Neural cell (in vitro differentiated cells): ENCODE results near the gene BRIP1. TPM values are rescaled to one million over a fixed set of nuclear protein-coding genes. Genes with fewer than 3 reads are reported as not detected.

Source experiments
- H2AFZ ChIP-seq: fragments of 200-600, 300-800 bp; sonication (generic), shearing (Covaris generic); 2 replicates; pipeline ENCODE4 v1.6.0; 2014; ENCODE audit warnings: low read depth, mild to moderate bottlenecking, antibody characterized with exemption, low read length, moderate library complexity
- H3F3A ChIP-seq: fragments of 200-600 bp; shearing (Covaris generic); 2 replicates; pipeline ENCODE4 v1.6.1; 2016; ENCODE audit warnings: mild to moderate bottlenecking, moderate library complexity, mixed read lengths, antibody characterized with exemption, low read length; ENCODE audit not compliant: insufficient read depth, poor library complexity, severe bottlenecking
- H3K27ac ChIP-seq: fragments of 200-600, 300-800 bp; sonication (generic), shearing (Covaris generic); 2 replicates; pipeline ENCODE4 v1.5.1; 2014; ENCODE audit warnings: mild to moderate bottlenecking, low read length, moderate library complexity
- H3K27me3 ChIP-seq: fragments of 300-800, 200-600 bp; sonication (generic), shearing (Covaris generic); 2 replicates; pipeline ENCODE4 v1.6.0; 2014; ENCODE audit warnings: mild to moderate bottlenecking, low read depth, low read length, moderate library complexity; ENCODE audit not compliant: insufficient read depth
- H3K36me3 ChIP-seq: fragments of 300-800, 200-600 bp; sonication (generic), shearing (Covaris generic); 2 replicates; pipeline ENCODE4 v1.5.1; 2014; ENCODE audit warnings: mild to moderate bottlenecking, antibody characterized with exemption, low read length, moderate library complexity; ENCODE audit not compliant: insufficient read depth
- H3K4me2 ChIP-seq: fragments of 300-800, 200-600 bp; sonication (generic), shearing (Covaris generic); 2 replicates; pipeline ENCODE4 v1.6.0; 2014; ENCODE audit warnings: mild to moderate bottlenecking, low read length
- H3K4me3 ChIP-seq: fragments of 300-800, 200-600 bp; sonication (generic), shearing (Covaris generic); 2 replicates; pipeline ENCODE4 v1.5.1; 2014; ENCODE audit warnings: mild to moderate bottlenecking, low read length, moderate library complexity
- H3K79me2 ChIP-seq: fragments of 200-600 bp; shearing (Covaris generic); replicated peaks from 2 replicates; pipeline ENCODE4 v1.6.0; 2014; ENCODE audit warnings: mild to moderate bottlenecking, low read length, moderate library complexity; ENCODE audit not compliant: insufficient read depth
- H3K9ac ChIP-seq: fragments of 300-800, 200-600 bp; sonication (generic), shearing (Covaris generic); 2 replicates; pipeline ENCODE4 v1.6.1; 2016; ENCODE audit warnings: mild to moderate bottlenecking, low read length, mixed read lengths
- H3K9me2 ChIP-seq: fragments of 200-600 bp; shearing (Covaris generic); 2 replicates; pipeline ENCODE4 v1.6.1; 2016; ENCODE audit warnings: mild to moderate bottlenecking, low read length, mixed read lengths; ENCODE audit not compliant: insufficient read depth
- H3K9me3 ChIP-seq: fragments of 200-600, 300-800 bp; sonication (generic), shearing (Covaris generic); 2 replicates; pipeline ENCODE4 v1.6.1; 2016; ENCODE audit warnings: mild to moderate bottlenecking, mixed run types, low read length, moderate library complexity, mixed read lengths
- H4K20me1 ChIP-seq: fragments of 200-600 bp; shearing (Covaris generic); 2 replicates; pipeline ENCODE4 v1.6.1; 2016; ENCODE audit warnings: mild to moderate bottlenecking, mixed run types; ENCODE audit not compliant: insufficient read depth
- EP300 ChIP-seq: fragments of 450-650 bp; conservative IDR thresholded peaks from 2 replicates; pipeline ENCODE4 v1.6.1; 2014; ENCODE audit warnings: antibody characterized with exemption, mild to moderate bottlenecking, moderate library complexity; ENCODE audit not compliant: poor library complexity, severe bottlenecking
- EZH2 ChIP-seq: fragments of 200-600, 300-800 bp; shearing (Covaris generic), sonication (generic); IDR thresholded peaks from 2 replicates; pipeline ENCODE4 v1.6.1; 2014; ENCODE audit warnings: antibody characterized with exemption, low read length, borderline replicate concordance, mild to moderate bottlenecking; ENCODE audit not compliant: insufficient read depth, poor library complexity, severe bottlenecking
- MXI1 ChIP-seq: fragments of 450-650 bp; conservative IDR thresholded peaks from 2 replicates; pipeline ENCODE4 v1.6.1; 2014; ENCODE audit warnings: antibody characterized with exemption, mild to moderate bottlenecking; ENCODE audit not compliant: poor library complexity, severe bottlenecking
- POLR2AphosphoS5 ChIP-seq: IDR thresholded peaks from 2 replicates; pipeline ENCODE4 v1.6.1; 2012
- RAD21 ChIP-seq: fragments of 450-650 bp; conservative IDR thresholded peaks from 2 replicates; pipeline ENCODE4 v1.6.1; 2014; ENCODE audit warnings: antibody characterized with exemption, mild to moderate bottlenecking, moderate library complexity
- REST ChIP-seq: IDR thresholded peaks from 2 replicates; pipeline ENCODE4 v1.6.1; 2012; ENCODE audit warnings: borderline replicate concordance
- SMC3 ChIP-seq: fragments of 450-650 bp; conservative IDR thresholded peaks from 2 replicates; pipeline ENCODE4 v1.6.1; 2014; ENCODE audit warnings: antibody characterized with exemption, mild to moderate bottlenecking, moderate library complexity; ENCODE audit not compliant: poor library complexity
- TAF1 ChIP-seq: IDR thresholded peaks from 2 replicates; pipeline ENCODE4 v1.6.1; 2012; ENCODE audit warnings: low read depth
- polyA plus RNA-seq: library from polyadenylated mRNA; depleted of rRNA; stranded (reverse); fragments of >200 nt; gene quantifications from 2 replicates; pipeline ENCODE4 v1.2.3, GENCODE V29; 2014
- TF ChIP-seq, protein P1 (sequence below): fragments of 450-650 bp; IDR thresholded peaks from 2 replicates; pipeline ENCODE4 v1.5.1; 2014; ENCODE audit warnings: antibody characterized with exemption, mild to moderate bottlenecking, moderate library complexity; ENCODE audit not compliant: poor library complexity, severe bottlenecking

BRIP1 gene
- polyA plus RNA-seq, 1 donor from 2014 or later: 0.47 TPM

GRCh38 chr17:61699032-61699431 is 164.3 kb downstream of the BRIP1 start:
- H4K20me1 ChIP-seq: no peaks in the 10 kb centered on the region
- no peak overlapping the region for H3K27ac ChIP-seq
- H3F3A ChIP-seq: no peaks in the 10 kb centered on the region
- H2AFZ ChIP-seq: no peak overlapping the region
- H3K79me2 ChIP-seq: no peaks in the 10 kb centered on the region
- H3K4me2 ChIP-seq: no peak overlapping the region
- H3K9me2 ChIP-seq: no peaks in the 10 kb centered on the region
- no peaks in the 10 kb centered on the region for H3K36me3 ChIP-seq
- no peak overlapping the region for H3K9ac ChIP-seq
- H3K4me3 ChIP-seq: no peak overlapping the region
- H3K27me3 ChIP-seq: no peaks in the 10 kb centered on the region
- H3K9me3 ChIP-seq: no peaks in the 10 kb centered on the region
- TF ChIP-seq MXI1 (no peak), RAD21 (no peak), EZH2 (no peak), POLR2AphosphoS5 (no peak), EP300 (no peak), REST (no peak), SMC3 (no peak)
- TF ChIP-seq, protein P1, sequence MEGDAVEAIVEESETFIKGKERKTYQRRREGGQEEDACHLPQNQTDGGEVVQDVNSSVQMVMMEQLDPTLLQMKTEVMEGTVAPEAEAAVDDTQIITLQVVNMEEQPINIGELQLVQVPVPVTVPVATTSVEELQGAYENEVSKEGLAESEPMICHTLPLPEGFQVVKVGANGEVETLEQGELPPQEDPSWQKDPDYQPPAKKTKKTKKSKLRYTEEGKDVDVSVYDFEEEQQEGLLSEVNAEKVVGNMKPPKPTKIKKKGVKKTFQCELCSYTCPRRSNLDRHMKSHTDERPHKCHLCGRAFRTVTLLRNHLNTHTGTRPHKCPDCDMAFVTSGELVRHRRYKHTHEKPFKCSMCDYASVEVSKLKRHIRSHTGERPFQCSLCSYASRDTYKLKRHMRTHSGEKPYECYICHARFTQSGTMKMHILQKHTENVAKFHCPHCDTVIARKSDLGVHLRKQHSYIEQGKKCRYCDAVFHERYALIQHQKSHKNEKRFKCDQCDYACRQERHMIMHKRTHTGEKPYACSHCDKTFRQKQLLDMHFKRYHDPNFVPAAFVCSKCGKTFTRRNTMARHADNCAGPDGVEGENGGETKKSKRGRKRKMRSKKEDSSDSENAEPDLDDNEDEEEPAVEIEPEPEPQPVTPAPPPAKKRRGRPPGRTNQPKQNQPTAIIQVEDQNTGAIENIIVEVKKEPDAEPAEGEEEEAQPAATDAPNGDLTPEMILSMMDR: no peak

GRCh38 chr17:61698244-61698643 is 165.1 kb downstream of the BRIP1 start:
- H3K9me3 ChIP-seq: no peaks in the 10 kb centered on the region
- H3K4me2 ChIP-seq: no peak overlapping the region
- H2AFZ ChIP-seq: no peak overlapping the region
- no peak overlapping the region for H3K27ac ChIP-seq
- H3K27me3 ChIP-seq: no peaks in the 10 kb centered on the region
- no peak overlapping the region for H3K9ac ChIP-seq
- H3K4me3 ChIP-seq: no peak overlapping the region
- no peaks in the 10 kb centered on the region for H4K20me1 ChIP-seq
- no peaks in the 10 kb centered on the region for H3K79me2 ChIP-seq
- H3F3A ChIP-seq: no peaks in the 10 kb centered on the region
- H3K36me3 ChIP-seq: no peaks in the 10 kb centered on the region
- TF ChIP-seq SMC3 (no peak), EP300 (no peak), POLR2AphosphoS5 (no peak), TAF1 (no peak), EZH2 (no peak), RAD21 (no peak), REST (no peak), MXI1 (no peak)
- TF ChIP-seq, protein P1: no peak
- H3K9me2 ChIP-seq: no peaks in the 10 kb centered on the region
